MCF 10A (cell line): ENCODE measurements around the gene AIMP2. TPM values are rescaled to one million over a fixed set of nuclear protein-coding genes. Genes with fewer than 3 reads are reported as not detected.
A peak's percentile ranks its signal among the peaks of the same experiment; 100 is the strongest.

Experiments used
- BruUV-seq: library from RNA; stranded (reverse); fragments of 400-500 nt; replicated peaks from 2 replicates; lab custom pipeline; 2021; lab: Mats Ljungman, UMichigan
- CTCF ChIA-PET: fragments of 300-600 bp; sonication (Branson Sonifier 250); formaldehyde crosslinking; extraction: SDS; loops from one replicate; lab custom pipeline; 2021; ENCODE audit warnings: antibody characterized with exemption, inconsistent platforms; lab: Yijun Ruan, JAX
- POLR2A ChIA-PET: fragments of 300-600, 350-650 bp; sonication (Branson Sonifier 250); formaldehyde crosslinking; extraction: SDS; loops from one replicate; lab custom pipeline; 2020; ENCODE audit warnings: antibody characterized with exemption, inconsistent platforms; lab: Yijun Ruan, JAX
- DNase-seq: peaks from one replicate; pipeline ENCODE4 v3.0.0-alpha.2; 2018; ENCODE audit not compliant: unreplicated experiment
- H3K27ac Mint-ChIP-seq: one replicate; pipeline ENCODE4 v1.8.0; 2022; ENCODE audit warnings: mild to moderate bottlenecking, low read depth, mixed read lengths; ENCODE audit not compliant: unreplicated experiment
- H3K27me3 Mint-ChIP-seq: one replicate; pipeline ENCODE4 v1.8.0; 2022; ENCODE audit warnings: mixed read lengths; ENCODE audit not compliant: insufficient read depth, unreplicated experiment
- H3K36me3 Mint-ChIP-seq: one replicate; pipeline ENCODE4 v1.8.0; 2022; ENCODE audit warnings: mild to moderate bottlenecking, moderate library complexity, mixed read lengths; ENCODE audit not compliant: insufficient read depth, unreplicated experiment
- H3K4me1 Mint-ChIP-seq: one replicate; pipeline ENCODE4 v1.8.0; 2022; ENCODE audit warnings: mixed read lengths; ENCODE audit not compliant: insufficient read depth, unreplicated experiment
- H3K4me3 Mint-ChIP-seq: one replicate; pipeline ENCODE4 v1.8.0; 2022; ENCODE audit warnings: mild to moderate bottlenecking, moderate library complexity, mixed read lengths; ENCODE audit not compliant: unreplicated experiment
- H3K9me3 Mint-ChIP-seq: one replicate; pipeline ENCODE4 v1.8.0; 2022; ENCODE audit warnings: mixed read lengths; ENCODE audit not compliant: unreplicated experiment
- CTCF ChIP-seq: fragments of 200-600 bp; IDR thresholded peaks from one replicate; pipeline ENCODE4 v1.8.0; 2022; ENCODE audit warnings: antibody characterized with exemption, mild to moderate bottlenecking; ENCODE audit not compliant: unreplicated experiment
- intact Hi-C: fragments of 100-400 bp; cut with micrococcal nuclease; formaldehyde crosslinking; loops from 2 replicates; pipeline ENCODE4 v1.14.1; 2022
- total RNA-seq: library from RNA; stranded (reverse); gene quantifications from 2 replicates; pipeline ENCODE4 v1.2.3, GENCODE V29; 2022

AIMP2 gene
- total RNA-seq, 1 experiment from 2014 or later = 113 TPM

- Mint-ChIP-seq H3K4me1 (peaks cover 45% of the 10 kb centered on the region), H3K27me3 (no peaks in the 10 kb centered on the region), H3K27ac (no peak overlapping the region), H3K9me3 (no peaks in the 10 kb centered on the region), H3K36me3 (peaks cover 39% of the 10 kb centered on the region), H3K4me3 (peak overlapping the region; percentile 83)
- ChIA-PET CTCF (no interaction called here), POLR2A (interaction anchor here (0.6 to 1.3 kb wide), 2 partner anchors 13 to 81 kb away, joined by 3 to 7 read pairs; no protein-coding TSS in a partner anchor)
- BruUV-seq = no TSS peak
- TF ChIP-seq CTCF = no peak
- intact Hi-C loops = no loop called here
- no peak for DNase-seq
Measured at GRCh38 chr7:6011541-6011940, 2.5 kb downstream of the AIMP2 start.

- no peaks in the 10 kb centered on the region for H3K27me3 Mint-ChIP-seq
- peaks cover 48% of the 10 kb centered on the region for H3K36me3 Mint-ChIP-seq
- ChIA-PET POLR2A (interaction anchor here (0.6 to 1.3 kb wide), 2 partner anchors 12 to 80 kb away, joined by 3 to 7 read pairs; no protein-coding TSS in a partner anchor), CTCF (no interaction called here)
- peak overlapping the region; percentile 21 for H3K27ac Mint-ChIP-seq
- H3K4me3 Mint-ChIP-seq = no peak overlapping the region
- H3K9me3 Mint-ChIP-seq = no peaks in the 10 kb centered on the region
- TF ChIP-seq CTCF = no peak
- H3K4me1 Mint-ChIP-seq = peaks cover 36% of the 10 kb centered on the region
- no TSS peak for BruUV-seq
- DNase-seq = no peak
- intact Hi-C loops = no loop called here
Measured at GRCh38 chr7:6012355-6013104, 3.5 kb downstream of the AIMP2 start.

- Mint-ChIP-seq H3K27ac (peak overlapping the region; percentile 85), H3K27me3 (no peaks in the 10 kb centered on the region), H3K4me1 (peaks cover 29% of the 10 kb centered on the region), H3K36me3 (peaks cover 76% of the 10 kb centered on the region), H3K4me3 (peak overlapping the region; percentile 3), H3K9me3 (no peaks in the 10 kb centered on the region)
- intact Hi-C loops = no loop called here
- TF ChIP-seq CTCF = no peak
- no TSS peak for BruUV-seq
- POLR2A ChIA-PET = interaction anchor here (0.8 to 1.6 kb wide), 9 partner anchors 8 to 574 kb away, joined by 3 to 9 read pairs (median 5); partner anchors contain the start of genes ANKRD61 and INTS15
- peak; percentile 60 for DNase-seq
- CTCF ChIA-PET = interaction anchor here (0.8 to 1.6 kb wide), 4 partner anchors 11 to 145 kb away, joined by 3 to 8 read pairs (median 6); no protein-coding TSS in a partner anchor
Measured at GRCh38 chr7:6015917-6016652, 7.0 kb downstream of the AIMP2 start.

- BruUV-seq = no TSS peak
- no peak overlapping the region for H3K4me3 Mint-ChIP-seq
- H3K9me3 Mint-ChIP-seq = no peaks in the 10 kb centered on the region
- H3K27me3 Mint-ChIP-seq = no peaks in the 10 kb centered on the region
- H3K27ac Mint-ChIP-seq = peak overlapping the region; percentile 85
- no peak for TF ChIP-seq CTCF
- CTCF ChIA-PET = interaction anchor here (1.4 kb wide), 1 partner anchor 19 kb away, joined by 5 read pairs; no protein-coding TSS in a partner anchor
- intact Hi-C loops = no loop called here
- peaks cover 24% of the 10 kb centered on the region for H3K4me1 Mint-ChIP-seq
- POLR2A ChIA-PET = interaction anchor here (1.2 to 1.6 kb wide), 3 partner anchors 10 to 21 kb away, joined by 5 to 8 read pairs (median 6); partner anchors contain the start of gene ANKRD61
- no peak for DNase-seq
- peaks cover 76% of the 10 kb centered on the region for H3K36me3 Mint-ChIP-seq
Measured at GRCh38 chr7:6016653-6016966, 7.5 kb downstream of the AIMP2 start.
